Muscle of arm (tissue), 12 donors: ENCODE measurements around the gene ADAMTS14. TPM values are rescaled to one million over a fixed set of nuclear protein-coding genes. Genes with fewer than 3 reads are reported as not detected.
"Not testable (repeated sequence)": the region's sequence is repeated elsewhere in the genome, so short reads cannot be mapped to it uniquely, and the experiment has no call there.

Source experiments
- DNase-seq: peaks from one replicate; pipeline ENCODE4 v3.0.0-alpha.2; 2013
- polyA plus RNA-seq, 12 donors: library from polyadenylated mRNA; unstranded; fragments of 120-200 nt; gene quantifications; one replicate each; pipeline ENCODE4 v1.2.1, GENCODE V29; 2013; ENCODE audit not compliant: insufficient read length in 12 of 12

The ADAMTS14 gene
- polyA plus RNA-seq, 12 donors, result 12.7 to 28.2 (median 16.0) TPM; not detected in 1

- DNase-seq, result no peak
Measured at GRCh38 chr10:70751991-70752390, 79.7 kb downstream of the ADAMTS14 start.

DNA sequence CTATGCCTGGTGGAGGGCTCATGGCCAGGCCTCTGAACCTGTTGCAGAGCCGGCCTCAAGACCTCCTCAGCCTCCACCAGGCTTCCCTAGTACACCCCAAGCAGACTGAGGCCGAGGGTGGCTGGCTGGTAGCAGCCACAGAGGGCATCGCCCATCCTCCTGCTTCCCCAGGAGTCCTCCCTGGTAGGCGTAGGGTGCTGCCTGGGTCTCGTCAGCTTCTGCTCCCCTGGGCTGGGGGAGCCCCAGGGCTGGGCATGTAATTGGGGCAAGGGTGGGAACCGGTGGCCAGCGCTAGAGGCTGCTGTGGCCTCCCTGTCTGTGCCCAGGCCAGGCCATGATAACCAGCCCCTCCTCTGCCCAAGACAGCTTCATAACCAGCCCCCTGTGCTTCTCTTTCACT, 80.3 kb downstream of the ADAMTS14 start:
- no peak for DNase-seq

DNA sequence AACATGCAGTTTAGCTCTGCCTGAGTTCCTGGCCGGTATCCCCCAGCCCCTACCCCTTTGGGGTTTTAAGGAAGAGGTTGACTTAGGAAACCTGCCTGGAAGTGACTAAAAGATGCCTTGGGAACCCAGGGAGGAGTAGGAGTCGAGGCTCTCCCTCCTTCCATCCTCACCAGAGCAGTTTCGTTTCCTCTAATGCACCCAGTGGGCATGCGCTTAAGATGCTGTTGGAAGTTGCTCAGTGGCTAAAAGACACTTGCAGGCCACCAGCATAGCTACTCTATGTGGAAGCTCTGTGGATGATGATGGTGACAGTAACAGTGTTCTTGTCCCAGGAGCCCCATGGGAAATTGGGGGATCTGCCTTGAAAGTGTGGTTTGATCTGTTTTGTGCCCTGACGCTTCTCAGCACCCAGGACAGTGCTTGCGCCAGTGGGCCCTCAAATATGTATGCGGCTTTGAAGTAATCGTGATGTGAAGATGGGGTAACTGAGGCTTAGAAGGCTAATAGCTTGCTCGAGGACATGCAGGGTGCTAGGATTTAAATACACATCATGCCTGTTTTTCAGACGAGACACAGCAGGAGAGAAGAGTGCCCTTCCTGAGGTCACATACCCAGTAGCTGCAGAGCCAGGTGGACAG, 80.8 kb downstream of the ADAMTS14 start:
- no peak for DNase-seq

GRCh38 chr10:70753841-70754621, 81.7 kb downstream of the ADAMTS14 start:
- DNase-seq, result no peak

GRCh38 chr10:70756700-70757360, 84.5 kb downstream of the ADAMTS14 start:
- DNase-seq, result no peak

GRCh38 chr10:70757856-70758255, 85.5 kb downstream of the ADAMTS14 start:
- DNase-seq, result no peak

- peak; percentile 84 for DNase-seq
Measured at GRCh38 chr10:70758757-70759514, 86.6 kb downstream of the ADAMTS14 start.

DNA sequence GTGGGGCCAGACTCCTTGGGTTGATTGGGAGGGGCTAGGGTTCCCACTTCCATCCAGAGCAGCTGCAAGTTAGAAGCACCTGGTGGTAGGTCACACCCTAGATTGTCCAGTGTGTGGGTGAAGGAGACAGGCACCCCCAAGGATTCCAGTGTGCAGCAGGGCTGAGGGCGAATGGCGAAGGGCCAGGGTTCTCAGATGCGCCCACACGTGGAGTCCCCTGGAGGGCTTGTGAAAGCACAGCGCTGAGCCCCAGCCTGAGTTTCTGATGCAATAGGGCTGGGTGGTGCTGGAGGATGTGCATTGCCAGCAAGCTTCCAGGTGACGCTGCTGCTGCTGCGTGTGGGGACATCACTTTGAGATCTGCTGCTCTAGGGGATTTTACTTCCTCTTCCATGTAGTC, 87.5 kb downstream of the ADAMTS14 start:
- no peak for DNase-seq

DNA sequence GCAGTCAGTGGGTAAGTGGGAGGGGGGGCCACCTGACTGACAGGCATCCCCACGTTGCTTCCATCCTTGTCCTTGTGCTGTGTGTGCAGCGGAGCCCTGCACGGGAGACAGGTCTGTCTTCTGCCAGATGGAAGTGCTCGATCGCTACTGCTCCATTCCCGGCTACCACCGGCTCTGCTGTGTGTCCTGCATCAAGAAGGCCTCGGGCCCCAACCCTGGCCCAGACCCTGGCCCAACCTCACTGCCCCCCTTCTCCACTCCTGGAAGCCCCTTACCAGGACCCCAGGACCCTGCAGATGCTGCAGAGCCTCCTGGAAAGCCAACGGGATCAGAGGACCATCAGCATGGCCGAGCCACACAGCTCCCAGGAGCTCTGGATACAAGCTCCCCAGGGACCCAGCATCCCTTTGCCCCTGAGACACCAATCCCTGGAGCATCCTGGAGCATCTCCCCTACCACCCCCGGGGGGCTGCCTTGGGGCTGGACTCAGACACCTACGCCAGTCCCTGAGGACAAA, 88.0 kb downstream of the ADAMTS14 start:
- no peak for DNase-seq

DNA sequence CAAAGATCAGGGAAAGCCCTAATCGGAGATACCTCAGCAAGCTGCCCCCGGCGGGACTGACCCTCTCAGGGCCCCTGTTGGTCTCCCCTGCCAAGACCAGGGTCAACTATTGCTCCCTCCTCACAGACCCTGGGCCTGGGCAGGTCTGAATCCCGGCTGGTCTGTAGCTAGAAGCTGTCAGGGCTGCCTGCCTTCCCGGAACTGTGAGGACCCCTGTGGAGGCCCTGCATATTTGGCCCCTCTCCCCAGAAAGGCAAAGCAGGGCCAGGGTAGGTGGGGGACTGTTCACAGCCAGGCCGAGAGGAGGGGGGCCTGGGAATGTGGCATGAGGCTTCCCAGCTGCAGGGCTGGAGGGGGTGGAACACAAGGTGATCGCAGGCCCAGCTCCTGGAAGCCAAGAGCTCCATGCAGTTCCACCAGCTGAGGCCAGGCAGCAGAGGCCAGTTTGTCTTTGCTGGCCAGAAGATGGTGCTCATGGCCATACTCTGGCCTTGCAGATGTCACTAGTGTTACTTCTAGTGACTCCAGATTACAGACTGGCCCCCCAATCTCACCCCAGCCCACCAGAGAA, 88.8 kb downstream of the ADAMTS14 start:
- DNase-seq, result no peak

GRCh38 chr10:70761727-70762350, 89.5 kb downstream of the ADAMTS14 start:
- no peak for DNase-seq

GRCh38 chr10:70762441-70763175, 90.3 kb downstream of the ADAMTS14 start:
- no peak for DNase-seq

- no peak for DNase-seq
Measured at GRCh38 chr10:70763567-70763966, 91.3 kb downstream of the ADAMTS14 start.

GRCh38 chr10:70765794-70766594, 93.7 kb downstream of the ADAMTS14 start:
- no peak for DNase-seq

DNA sequence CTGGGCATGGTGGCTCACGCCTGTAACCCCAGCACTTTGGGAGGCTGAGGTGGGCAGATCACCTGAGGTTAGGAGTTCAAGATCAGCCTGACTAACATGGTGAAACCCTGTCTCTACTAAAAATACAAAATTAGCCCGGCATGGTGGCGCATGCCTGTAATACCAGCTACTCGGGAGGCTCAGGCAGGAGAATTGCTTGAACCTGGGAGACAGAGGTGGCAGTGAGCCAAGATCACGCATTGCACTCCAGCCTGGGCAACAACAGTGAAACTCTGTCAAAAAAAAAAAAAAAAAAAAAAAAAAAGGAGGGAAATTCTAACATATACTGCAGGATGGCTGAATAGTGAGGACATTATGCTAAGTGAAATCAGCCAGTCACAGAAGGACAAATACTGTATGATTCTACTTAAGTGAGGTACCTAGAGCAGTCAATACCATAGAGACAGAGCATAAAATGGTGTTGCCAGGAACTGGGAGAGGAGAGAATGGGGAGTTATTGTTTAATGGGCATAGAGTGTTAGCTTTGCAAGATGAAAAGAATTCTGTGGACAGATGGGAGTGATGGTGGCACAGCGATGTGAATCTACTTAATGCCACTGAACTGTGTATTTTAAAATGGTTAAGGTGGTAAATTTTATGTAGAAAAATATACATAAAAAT, 95.8 kb downstream of the ADAMTS14 start:
- DNase-seq, result not testable (repeated sequence)

DNA sequence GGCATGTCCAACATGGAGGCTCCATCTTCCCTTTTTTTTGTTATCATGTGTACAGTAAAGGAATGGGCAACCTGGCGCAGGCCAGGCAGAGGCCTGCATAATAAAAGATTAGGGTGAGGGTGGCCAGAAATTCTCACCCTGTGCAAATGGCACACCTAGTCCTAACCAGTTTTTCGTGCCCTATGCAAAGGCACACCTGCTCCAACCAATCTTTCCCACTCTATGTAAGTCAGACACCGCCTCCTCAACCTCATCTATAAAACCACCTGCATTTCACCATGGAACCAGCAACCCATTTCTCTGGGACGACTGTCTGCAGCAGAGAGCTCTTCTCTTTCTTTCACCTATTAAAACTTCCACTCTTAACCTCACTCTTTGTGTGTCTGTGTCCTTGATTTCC, 96.8 kb downstream of the ADAMTS14 start:
- DNase-seq, result no peak

DNA sequence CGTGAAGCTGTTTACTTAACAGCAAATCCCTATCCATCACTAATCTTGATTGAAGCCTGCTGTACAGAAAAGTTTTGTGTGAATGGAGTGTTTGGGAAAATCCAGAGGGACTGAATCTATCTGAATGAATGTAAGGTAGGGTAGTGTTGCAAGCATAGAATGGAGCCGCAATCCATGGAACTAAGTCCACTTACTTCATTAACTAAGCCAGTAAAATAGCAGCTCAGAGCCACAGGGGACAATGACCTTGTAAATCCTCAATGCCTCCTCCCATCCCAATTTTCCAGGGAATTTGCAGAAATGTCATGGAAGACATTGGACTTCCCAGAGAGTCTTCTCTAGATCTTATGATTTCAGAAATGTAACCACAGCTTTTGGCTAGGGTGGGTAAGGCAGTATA, 97.7 kb downstream of the ADAMTS14 start:
- DNase-seq, result no peak

GRCh38 chr10:70770516-70770915, 98.2 kb downstream of the ADAMTS14 start:
- DNase-seq, result not testable (repeated sequence)
